AG04449 (cell line): ENCODE results near the gene KIF25.

ENCODE experiments used
- CTCF ChIA-PET: fragments of 350-600 bp; formaldehyde crosslinking; extraction: SDS; loops from one replicate; lab custom pipeline; 2021; ENCODE audit warnings: antibody characterized with exemption; lab: Yijun Ruan, JAX
- POLR2A ChIA-PET: fragments of 400-600, 350-600 bp; formaldehyde crosslinking; extraction: SDS; loops from one replicate; lab custom pipeline; 2020; ENCODE audit warnings: antibody characterized with exemption, inconsistent platforms; lab: Yijun Ruan, JAX
- DNase-seq: peaks from one replicate; pipeline ENCODE4 v3.0.0-alpha.2; 2010; ENCODE audit warnings: low read depth, low spot score
- H3K4me3 ChIP-seq: 2 replicates; pipeline ENCODE4 v1.5.1; 2011; ENCODE audit warnings: low read depth, mild to moderate bottlenecking, control low read depth, low read length
- TF ChIP-seq, protein P1 (sequence below): IDR thresholded peaks from one replicate; pipeline ENCODE4 v1.5.1; 2011; ENCODE audit warnings: mild to moderate bottlenecking, moderate library complexity, low read length, control low read depth, inconsistent platforms; ENCODE audit not compliant: insufficient read depth; ENCODE audit errors: missing control alignments

KIF25 gene

DNA sequence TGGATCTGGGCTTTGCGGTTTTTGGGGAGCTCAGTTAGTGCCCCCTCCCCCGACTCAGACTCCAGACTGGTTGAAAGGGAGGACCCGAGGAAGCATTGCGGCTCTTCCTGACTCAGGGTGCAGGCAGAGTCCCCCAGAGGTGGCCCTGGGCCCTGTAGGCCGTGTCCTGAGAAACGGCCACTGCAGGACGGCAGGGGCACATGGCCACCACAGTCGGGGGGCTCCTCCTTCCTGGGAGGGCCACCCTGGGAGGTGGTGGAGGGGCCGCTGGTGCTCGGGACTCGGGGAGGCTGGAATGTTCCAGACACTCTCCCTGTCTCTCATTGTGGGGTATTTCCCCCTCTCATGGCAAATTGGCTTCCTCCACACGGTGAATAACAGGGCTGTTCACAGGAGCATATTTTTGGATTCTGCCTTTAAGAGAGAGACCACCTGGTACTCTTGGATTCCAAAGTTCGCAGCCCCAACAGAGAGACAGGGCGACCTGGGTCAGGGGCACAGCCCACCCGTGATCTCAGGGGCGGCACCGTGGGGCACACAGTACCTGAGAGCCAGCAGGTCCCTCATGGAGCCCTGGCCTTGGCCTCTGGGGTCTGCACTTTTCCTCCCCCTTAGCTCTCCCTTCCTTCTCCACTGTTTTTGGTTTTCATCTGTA is 45.8 kb downstream of the KIF25 start:
- TF ChIP-seq, protein P1, sequence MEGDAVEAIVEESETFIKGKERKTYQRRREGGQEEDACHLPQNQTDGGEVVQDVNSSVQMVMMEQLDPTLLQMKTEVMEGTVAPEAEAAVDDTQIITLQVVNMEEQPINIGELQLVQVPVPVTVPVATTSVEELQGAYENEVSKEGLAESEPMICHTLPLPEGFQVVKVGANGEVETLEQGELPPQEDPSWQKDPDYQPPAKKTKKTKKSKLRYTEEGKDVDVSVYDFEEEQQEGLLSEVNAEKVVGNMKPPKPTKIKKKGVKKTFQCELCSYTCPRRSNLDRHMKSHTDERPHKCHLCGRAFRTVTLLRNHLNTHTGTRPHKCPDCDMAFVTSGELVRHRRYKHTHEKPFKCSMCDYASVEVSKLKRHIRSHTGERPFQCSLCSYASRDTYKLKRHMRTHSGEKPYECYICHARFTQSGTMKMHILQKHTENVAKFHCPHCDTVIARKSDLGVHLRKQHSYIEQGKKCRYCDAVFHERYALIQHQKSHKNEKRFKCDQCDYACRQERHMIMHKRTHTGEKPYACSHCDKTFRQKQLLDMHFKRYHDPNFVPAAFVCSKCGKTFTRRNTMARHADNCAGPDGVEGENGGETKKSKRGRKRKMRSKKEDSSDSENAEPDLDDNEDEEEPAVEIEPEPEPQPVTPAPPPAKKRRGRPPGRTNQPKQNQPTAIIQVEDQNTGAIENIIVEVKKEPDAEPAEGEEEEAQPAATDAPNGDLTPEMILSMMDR: no peak
- CTCF ChIA-PET: no interaction called here
- DNase-seq: no peak
- no peak overlapping the region for H3K4me3 ChIP-seq
- POLR2A ChIA-PET: no interaction called here

DNA sequence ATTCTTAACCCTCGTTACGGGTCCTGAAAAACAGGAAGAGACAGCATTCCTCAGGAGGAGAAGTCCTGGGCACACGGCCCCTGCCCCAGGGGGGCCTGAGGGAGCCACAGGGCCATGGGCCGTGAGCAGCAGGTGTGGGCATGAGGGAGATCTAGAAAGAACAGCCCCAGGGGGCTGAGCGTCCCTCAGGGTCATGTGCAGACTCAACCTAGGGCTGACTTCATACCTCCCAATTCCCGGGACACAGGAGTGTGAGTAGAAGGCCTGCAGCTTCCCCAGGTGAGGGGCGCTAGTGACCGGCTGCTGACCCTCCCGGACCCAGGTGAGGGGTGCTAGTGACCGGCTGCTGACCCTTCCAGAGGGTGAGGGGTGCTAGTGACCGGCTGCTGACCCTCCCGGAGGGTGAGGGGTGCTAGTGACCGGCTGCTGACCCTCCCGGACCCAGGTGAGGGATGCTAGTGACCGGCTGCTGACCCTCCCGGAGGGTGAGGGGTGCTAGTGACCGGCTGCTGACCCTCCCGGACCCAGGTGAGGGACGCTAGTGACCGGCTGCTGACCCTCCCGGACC is 46.5 kb downstream of the KIF25 start:
- ChIA-PET CTCF (no interaction called here), POLR2A (no interaction called here)
- DNase-seq: no peak
- H3K4me3 ChIP-seq: no peak overlapping the region
- TF ChIP-seq, protein P1: no peak

DNA sequence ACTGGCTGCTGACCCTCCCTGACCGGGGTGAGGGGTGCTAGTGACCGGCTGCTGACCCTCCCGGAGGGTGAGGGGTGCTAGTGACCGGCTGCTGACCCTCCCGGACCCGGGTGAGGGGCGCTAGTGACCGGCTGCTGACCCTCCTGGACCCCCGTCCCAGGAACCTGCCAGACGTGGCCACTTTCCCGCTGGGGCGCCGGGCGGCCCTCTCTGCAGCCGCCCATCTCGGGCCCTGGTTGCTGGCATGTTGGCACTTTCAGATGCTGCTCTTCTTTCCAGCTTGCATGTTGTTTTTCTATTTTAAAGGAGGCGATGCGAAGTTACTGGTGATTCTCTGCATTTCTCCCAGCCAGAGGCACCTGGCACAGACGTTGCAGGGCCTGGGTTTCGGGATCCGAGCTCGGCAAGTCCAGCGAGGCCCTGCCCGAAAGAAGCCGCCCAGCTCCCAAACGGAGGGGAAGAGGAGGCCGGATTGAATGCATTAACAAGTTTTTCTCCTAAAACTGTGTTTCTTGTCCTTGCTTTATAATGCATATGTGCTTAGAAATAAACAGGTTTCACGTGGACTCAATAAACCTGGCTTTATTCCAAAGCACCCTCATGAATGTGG is 47.2 kb downstream of the KIF25 start:
- POLR2A ChIA-PET: no interaction called here
- TF ChIP-seq, protein P1: no peak
- no peak overlapping the region for H3K4me3 ChIP-seq
- DNase-seq: no peak
- CTCF ChIA-PET: no interaction called here

DNA sequence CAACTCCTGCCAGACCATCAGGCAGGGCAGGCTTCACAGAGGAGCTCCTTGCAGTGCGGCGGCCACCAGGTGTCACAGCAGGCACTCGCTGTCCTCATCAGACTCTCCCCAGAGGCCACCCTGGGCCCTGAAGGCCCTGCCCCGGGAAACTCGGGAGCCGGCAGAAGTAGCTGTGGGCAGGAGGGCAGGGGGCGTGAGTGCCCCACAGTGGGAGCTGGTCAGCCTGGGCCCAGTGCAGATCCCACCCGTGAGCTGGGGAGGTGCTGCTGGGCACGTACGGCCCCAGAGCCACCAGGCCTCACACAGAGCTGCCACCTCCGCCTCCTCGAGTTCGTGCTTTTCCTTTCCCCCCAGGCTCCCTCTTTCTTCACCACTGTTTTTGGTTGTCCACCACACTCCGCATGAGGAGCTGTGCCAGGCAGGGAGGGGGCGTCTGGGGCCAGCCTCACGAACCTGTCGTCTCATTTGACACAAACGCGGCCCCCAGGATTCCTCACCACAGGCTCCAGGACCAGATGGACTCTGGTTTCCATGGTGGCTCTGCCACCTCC is 47.7 kb downstream of the KIF25 start:
- DNase-seq: no peak
- POLR2A ChIA-PET: no interaction called here

DNA sequence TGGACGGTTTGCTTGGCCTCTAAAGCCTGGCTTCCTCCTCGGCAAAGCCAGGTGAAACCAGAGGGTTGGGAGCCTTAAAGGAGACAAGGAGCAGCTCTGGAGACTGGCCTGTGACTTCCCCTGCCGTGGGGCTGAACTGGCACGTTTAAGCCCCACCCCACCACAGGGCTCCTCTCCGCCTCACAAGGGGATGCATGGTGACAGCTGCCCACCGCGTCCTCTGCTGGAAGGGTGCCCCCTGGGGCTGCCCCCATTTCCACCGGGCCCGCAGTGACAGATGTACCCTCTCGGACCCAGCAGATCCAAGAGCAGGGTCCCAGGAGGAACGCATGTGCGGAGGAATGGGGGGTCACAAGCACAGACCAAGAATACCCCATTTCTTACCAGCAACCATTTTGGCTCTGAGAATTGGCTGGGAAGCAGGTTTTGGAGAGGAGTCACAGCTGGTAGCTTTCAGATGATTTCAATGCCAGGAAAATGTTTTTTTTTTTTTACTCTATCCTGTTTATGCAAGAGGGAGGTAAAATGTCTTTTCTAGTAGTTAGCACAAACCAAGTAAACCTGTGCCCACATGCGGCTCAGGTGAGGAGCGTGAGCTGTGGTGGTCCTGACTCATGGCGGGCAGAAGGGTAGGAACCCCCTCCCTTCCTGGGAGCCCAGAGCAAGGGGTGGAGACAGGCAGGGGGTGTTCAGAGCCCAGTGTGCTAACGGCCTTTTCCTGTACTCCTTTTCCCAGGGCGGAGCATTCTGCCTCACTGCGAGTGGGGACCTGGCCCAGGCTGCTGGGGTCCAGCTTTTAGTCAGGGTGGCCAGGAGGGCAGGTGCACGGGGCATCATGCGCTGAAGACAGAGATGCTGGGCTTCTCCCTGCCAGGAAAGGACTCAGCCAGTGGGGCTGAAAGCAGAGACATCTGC is 48.5 kb downstream of the KIF25 start:
- DNase-seq: no peak
- H3K4me3 ChIP-seq: no peak overlapping the region
- TF ChIP-seq, protein P1: no peak
- ChIA-PET CTCF (no interaction called here), POLR2A (no interaction called here)

More for the DNA sequence above, 47.7 kb downstream of the KIF25 start:
- no peak overlapping the region for H3K4me3 ChIP-seq
- CTCF ChIA-PET: no interaction called here
- TF ChIP-seq, protein P1: no peak
